ENCODE results near the gene ARL5C. TPM values are rescaled to one million over a fixed set of nuclear protein-coding genes. Genes with fewer than 3 reads are reported as not detected.

Gene ARL5C
- total RNA-seq, 1 experiment from 2014 or later: not detected

GRCh38 chr17:39173526-39174274 is 7.7 kb upstream of the ARL5C start:
- Histone ChIP-seq H4K8ac (replicated peaks; ENCODE audit: insufficient read length, low read depth, low read length) (no peak overlapping the region), H3K9ac (ENCODE audit: extremely low read depth, insufficient read length, low read length) (no peak overlapping the region), H3K27me3 (ENCODE audit: insufficient read depth, low read length) (no peaks in the 10 kb centered on the region), H4K20me1 (ENCODE audit: control insufficient read depth, insufficient read depth, insufficient read length) (no peaks in the 10 kb centered on the region), H3T11ph (ENCODE audit: low read length) (no peak overlapping the region), H3K4me1 (ENCODE audit: insufficient read depth, low read length) (no peaks in the 10 kb centered on the region; the same call in 1 of the 2 replicates), H2BK15ac (ENCODE audit: low read depth, low read length) (no peak overlapping the region), H2BK20ac (ENCODE audit: low read depth, low read length, poor library complexity, severe bottlenecking) (no peak overlapping the region), H3K79me2 (ENCODE audit: insufficient read depth, low read length) (no peaks in the 10 kb centered on the region), H3K14ac (ENCODE audit: insufficient read depth, low read length) (no peak overlapping the region; the same call in 1 of the 2 replicates), H2AK5ac (ENCODE audit: insufficient read length, low read length) (no peak overlapping the region), H3K9me3 (ENCODE audit: control insufficient read depth, low read depth, low read length) (no peaks in the 10 kb centered on the region), H3K23me2 (ENCODE audit: insufficient read length, low read depth, low read length, poor library complexity, severe bottlenecking) (no peaks in the 10 kb centered on the region), H3K23ac (ENCODE audit: insufficient read length, low read depth, low read length) (no peak overlapping the region), H3K56ac (ENCODE audit: insufficient read length, low read depth, low read length) (no peak overlapping the region), H3K4ac (ENCODE audit: low read depth, low read length) (no peak overlapping the region), H3K18ac (ENCODE audit: insufficient read length, low read depth, low read length) (no peak overlapping the region), H3K27ac (ENCODE audit: insufficient read length, low read depth, low read length) (no peak overlapping the region), H2AFZ (ENCODE audit: low read length) (no peak overlapping the region), H4K91ac (ENCODE audit: insufficient read length, low read depth, low read length) (no peak overlapping the region), H2BK120ac (ENCODE audit: low read depth, low read length, poor library complexity, severe bottlenecking) (no peak overlapping the region), H3K79me1 (ENCODE audit: insufficient read depth, low read depth, low read length, poor library complexity, severe bottlenecking) (no peaks in the 10 kb centered on the region), H4K5ac (ENCODE audit: insufficient read length, low read depth, low read length) (no peak overlapping the region), H2BK12ac (ENCODE audit: insufficient read length, low read depth, low read length) (no peak overlapping the region), H3K4me2 (ENCODE audit: insufficient read depth, insufficient read length, low read length) (no peak overlapping the region), H2BK5ac (ENCODE audit: insufficient read length, low read length) (no peak overlapping the region)
- no peak for TF ChIP-seq CTCF (conservative IDR thresholded peaks at IDR 0.05)
- no CpG with 5 or more reads among the region's 10 CpGs for WGBS (ENCODE audit: extremely low coverage, insufficient read length, low lambda C conversion rate)
- DNase-seq: peak; percentile 36
- H3K9me3 Mint-ChIP-seq: peaks cover 0 to 3% of the 10 kb centered on the region in 2 experiments; a peak in 1 of 5 replicates
- H3K27ac Mint-ChIP-seq: peak overlapping the region in 1 of 3 experiments; percentile 34; a peak in 1 of 7 replicates
- peaks cover 13% of the 10 kb centered on the region for H3K27me3 Mint-ChIP-seq (ENCODE audit: low read depth)
- H3K4me1 Mint-ChIP-seq: peaks cover 31 to 52% of the 10 kb centered on the region in 2 experiments
- no peak overlapping the region; a peak in 1 of 5 replicates for H3K4me3 Mint-ChIP-seq
- peaks cover 7 to 33% (median 15%) of the 10 kb centered on the region in 3 experiments for H3K36me3 Mint-ChIP-seq (ENCODE audit: insufficient read depth in 1 of 3, low read depth in 3 of 3)
